Measurements from ENCODE around the gene MAN1A2.
"Not testable (repeated sequence)": the region's sequence is repeated elsewhere in the genome, so short reads cannot be mapped to it uniquely, and the experiment has no call there.

Gene MAN1A2

DNA sequence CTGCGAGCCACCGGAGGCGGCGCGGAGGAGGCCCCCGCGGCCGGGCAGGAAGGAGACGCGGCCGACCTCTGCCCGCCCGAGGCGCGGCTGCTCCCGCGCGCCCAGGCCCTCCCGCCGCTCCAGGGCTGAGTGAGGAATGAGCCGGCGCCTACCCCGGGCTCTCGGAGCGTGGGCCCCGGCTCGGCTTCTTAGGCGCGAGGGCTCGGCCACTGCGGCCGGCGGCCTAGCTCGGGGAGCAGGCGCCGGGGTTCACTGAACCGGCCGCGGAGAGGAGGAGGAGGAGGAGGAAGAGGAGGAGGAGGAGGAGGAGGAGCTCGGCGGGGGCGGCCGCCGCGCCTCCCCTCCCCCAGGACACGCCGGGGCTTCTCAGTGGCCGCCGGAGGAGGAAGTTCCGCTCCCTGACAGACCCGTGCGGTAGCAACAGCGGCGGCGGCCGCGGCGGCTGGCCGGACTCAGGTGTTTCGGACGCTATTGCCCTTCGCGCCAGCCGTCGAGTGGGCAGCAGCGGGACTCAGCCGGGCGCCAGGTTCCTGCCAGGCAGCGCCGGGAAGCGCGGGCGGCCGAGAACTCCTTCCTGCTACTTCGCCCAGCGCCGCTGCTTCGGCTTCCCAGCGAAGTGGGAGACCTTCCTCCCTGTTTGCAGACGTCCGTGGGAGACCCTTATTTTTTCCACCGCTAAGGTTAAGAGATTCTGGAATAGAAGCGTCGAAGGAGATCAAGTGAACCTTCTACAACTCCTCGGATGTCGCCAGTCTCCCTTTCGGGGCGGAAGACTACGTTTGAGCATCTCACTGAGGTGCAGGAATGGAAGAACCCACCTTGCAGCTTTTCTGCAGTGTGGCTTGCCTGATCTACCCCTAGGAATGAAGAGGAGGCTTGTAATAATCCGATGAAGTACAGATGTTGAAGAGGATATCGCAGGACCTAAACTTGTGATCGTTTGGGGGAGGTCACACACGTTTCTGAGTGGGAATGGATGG, at the start of gene MAN1A2:
TSS of gene MAN1A2 (plus strand) at position 404 of the 980 bp plus-strand sequence. CDS start 735 bp downstream, outside the sequence.
- peak; percentile 41 to 84 for DNase-seq

DNA sequence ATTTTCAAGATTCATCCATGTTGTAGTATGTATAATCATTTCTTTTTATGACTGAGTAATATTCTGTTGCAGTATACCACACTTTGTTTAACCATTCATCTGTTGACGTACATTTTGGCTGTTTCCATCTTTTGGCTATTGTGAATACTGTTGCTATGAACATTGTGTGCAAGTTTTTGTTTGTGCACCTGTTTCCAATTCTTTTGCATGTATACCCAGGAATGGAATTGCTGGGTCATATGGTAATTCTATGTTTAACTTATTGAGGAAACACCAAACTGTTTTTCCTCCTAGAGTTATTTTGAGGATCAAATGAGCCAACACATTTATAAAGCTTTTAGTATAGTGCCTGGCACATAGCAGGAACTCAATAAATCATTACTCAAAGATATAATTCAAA, 49.2 kb upstream of the MAN1A2 start:
- DNase-seq = no peak

DNA sequence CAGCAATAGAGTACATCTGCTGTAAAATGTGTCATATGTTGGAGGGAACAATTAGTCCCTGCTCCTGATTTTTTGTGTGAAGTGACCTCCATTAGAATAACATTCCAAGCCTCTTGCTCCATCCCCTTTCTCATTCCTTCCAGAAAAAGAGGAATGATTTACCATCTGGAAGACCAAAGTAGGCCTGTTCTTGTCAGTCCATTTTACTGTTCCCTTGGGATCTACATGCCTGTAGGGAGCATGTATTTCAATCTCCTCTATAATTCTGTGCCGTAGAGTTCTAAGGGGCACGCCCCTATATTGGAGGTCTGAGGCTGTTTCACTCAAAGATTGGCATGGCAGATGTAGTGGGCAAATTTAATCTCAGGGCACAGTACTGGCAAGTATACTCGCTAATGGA, 48.8 kb upstream of the MAN1A2 start:
- DNase-seq = no peak

DNA sequence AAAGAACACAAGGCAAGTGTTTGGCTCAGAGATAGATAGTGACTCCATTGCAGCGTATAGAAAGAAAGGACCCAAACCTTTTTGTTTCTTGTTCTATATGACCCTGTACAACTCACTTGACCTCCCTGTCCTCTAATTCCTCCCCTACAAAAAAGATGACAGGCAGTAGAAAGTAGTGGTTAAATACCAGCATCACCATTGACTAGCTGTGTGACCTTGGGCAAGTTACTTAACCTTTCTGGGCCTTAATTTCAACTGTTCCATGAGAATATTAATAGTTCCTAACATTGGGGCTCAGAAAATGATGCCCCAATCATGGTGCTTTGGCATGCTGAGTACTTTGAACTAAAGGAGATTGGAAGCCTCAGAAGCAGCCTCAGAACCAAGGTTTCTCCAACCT, 46.7 kb upstream of the MAN1A2 start:
- DNase-seq = no peak

DNA sequence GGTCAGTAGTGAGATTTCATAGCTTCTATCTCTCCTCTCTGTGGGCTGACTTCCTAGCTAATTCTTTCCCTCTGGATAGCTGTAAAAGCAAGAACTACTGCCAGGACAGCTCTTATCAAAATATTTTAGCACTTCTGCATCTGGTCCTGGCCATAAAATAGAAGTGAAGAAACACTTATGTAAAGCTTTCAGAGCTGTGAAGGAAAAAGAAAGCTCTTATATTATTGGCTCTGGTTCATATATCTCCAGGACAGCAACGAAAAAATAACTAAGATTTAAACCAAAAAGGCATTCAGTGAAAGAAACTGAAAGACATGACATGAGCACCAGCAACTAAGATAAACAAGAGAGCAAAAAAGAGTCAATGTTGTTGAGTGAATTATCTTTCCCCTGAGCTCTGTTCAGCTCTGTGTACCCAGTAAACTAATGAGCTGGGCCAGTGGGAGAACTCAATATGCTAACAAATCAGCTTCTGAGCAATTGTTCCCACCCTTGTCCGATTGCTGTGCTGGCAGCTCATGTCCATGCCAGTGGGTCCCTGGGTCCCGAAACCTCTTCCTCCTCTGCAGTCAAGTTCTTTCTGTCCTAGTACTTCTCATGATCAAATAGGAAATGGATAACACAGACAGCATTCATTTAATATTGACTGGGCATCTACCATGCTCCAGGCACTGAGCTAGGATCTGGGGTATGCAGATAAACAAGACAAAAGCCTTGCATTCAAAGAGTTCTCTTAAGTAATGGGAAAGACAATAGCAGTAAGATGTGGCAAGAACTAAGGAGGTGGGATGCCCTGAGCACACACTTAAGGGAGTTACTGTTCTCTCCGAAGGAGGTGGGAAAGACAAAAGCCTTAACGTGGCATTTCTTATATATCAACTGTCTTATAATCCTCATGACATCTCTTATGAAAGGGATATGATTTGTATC, 45.3 kb upstream of the MAN1A2 start:
- no peak for DNase-seq

DNA sequence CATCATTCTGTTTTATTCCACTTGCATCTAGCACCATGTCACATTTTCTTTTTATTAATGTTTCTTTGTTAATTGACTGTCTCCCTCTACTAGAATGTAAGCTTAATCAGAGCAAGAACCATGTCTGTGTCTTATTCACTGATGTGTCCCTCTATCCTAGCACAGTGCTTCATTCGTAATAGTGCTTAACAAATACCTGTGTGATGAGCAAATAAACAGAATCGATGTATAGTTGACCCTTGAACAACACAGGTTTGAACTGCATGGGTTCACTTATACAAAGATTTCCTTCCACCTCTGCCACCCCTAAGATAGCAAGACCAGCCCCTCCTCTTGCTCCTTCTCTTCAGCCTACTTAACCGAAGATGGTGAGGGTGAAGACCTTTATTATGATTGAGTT, 42.9 kb upstream of the MAN1A2 start:
- no peak for DNase-seq

DNA sequence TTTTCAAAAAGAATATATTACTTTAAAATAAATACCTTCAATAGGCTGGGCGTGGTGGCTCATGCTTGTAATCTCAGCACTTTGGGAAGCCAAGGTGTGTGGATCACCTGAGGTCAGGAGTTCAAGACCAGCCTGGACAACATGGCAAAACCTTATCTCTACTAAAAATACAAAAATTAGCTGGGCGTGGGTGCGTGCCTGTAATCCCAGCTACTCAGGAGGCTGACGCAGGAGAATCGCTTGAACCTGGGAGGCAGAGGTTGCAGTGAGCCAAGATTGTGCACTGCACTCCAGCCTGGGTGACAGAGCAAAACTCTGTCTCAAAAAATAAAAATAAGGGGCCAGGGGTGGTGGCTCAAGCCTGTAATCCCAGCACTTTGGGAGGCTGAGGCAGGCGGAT, 41.2 kb upstream of the MAN1A2 start:
- not testable (repeated sequence) for DNase-seq

DNA sequence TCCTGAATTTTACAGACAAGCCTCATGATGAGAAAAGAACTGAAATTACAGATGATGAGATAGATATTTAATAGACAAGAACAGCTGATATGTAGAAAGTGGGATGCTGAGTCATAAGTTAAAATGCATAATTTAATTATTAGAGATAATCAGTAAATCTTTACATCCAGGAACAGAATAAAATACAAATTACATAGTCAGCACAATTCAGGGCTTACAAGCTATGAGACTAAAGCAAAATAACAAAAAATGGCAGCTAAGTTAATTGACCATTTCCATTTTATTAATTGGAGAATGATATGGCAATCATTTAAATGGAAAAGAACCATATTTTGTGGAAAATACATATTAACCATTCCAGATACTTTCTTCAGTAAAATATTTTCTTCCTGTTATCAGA, 40.2 kb upstream of the MAN1A2 start:
- DNase-seq = no peak

DNA sequence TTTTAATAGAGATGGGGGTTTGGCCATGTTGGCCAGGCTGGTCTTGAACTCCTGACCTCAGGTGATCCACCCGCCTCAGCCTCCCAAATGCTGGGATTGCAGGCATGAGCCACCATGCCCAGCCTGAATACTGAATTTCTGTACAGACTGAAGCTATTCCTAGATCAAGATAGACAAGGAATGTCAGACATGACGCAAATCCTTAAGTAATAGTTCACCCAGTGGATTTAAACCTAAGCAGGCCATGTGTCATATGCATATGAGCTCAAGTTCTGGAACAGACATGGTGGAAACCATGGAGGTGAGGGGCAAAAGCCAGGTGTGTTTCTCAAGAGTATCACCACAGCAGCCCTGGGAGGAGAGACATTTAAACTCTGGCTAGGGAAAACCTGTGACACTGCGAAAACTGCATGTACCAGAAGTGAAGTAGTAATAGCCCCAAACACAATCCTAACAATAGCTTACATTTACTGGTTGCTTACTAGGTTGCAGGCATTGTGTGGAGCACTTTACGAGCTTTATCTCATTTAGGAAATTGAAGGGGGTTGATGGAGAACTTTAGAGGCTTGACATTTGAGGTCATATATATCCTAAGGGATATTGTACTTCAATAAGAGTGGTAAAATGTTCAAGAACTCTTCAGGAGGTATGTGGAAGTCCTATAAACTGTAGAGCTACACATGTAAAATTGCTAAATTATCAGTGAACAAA, 31.7 kb upstream of the MAN1A2 start:
- DNase-seq = no peak

DNA sequence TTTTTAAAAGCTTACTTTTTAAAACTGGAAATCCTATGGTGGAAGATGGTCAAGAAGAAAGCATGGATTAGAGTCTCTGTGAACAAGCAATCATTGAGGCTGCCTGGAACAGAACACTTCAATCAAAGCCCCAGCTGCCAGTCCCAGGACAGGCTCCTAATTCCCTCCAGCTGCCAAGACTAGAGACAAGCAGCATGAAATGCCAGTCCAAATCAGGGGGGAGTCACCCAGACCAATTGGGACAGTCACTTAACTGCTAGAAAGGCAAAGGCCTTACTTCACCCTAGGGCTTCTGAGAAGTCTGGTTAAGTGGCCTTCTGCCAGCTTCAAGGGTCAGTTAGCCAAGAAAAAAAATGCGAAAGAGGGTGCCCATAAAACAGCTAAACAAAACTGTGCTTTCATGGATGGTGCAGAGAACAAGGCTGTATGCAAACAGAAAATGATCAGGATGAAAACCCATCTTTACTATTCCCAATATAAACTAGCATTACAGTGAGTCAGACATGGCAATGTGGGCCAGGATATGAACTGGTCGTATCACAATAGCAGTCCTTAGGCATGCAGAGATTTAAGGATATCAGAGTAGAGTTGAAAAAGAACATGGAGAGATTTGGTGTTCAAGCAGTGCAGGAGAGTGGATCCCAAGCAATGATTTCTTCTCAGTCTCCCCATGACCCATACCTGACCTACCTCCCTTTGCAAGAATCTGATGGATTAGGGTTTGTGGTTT, 31.0 kb upstream of the MAN1A2 start:
- DNase-seq = no peak

DNA sequence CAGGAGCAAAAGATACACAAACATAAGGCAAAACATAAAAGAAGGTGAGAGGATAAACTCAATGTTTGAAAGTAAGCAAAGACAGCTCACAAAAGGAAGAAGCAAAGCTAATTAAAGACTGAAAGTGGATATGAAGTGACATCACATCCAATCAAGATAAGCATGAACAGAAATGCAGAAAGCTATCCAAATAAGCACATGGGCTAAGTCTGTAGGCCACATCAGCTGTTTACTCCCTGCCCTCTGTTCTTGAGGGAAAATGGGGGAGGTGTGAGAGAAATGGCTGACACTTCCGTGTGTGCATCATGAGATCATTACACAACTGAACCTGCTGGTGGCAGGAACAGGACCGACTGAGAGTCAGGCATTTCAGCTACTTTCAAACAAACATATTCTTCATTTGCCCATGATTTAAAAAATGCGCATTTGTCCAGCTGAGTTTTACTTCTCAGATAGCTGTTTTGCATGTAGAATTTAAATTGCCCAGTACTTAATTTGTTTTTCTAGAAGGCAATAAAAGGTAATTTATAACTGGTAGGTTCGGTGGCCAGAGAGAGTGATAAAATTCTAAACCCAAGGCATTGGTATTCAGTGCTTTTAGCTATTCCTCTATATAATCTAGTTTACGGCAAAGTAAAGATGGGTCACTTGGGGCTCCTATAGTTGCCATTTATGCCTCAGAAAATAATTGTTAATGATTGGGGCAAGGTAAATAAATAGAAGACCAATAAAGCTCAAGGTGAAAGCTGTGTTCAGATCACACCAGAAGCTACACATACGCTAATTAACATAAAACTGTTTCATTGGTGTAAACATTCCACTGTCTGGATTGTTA, 27.2 kb upstream of the MAN1A2 start:
- DNase-seq = no peak

DNA sequence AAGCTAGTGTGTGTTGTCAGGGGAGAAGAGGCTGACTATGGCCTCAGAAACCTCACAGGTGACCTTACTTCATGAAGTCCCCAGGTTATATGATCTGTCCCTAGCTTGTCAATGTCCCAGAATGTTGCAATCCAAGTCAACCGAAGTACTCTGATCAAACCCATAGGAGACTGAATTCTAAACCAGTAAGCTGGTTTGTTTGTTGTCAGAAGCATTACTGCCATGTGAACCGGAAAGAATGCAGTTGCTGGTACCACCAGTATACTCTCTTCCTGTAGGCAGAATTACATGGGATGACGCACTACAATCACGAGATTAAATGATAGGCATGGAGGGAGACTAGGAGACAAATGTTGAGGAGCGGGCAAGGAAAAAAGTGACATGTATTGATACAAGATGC, 26.1 kb upstream of the MAN1A2 start:
- no peak for DNase-seq

DNA sequence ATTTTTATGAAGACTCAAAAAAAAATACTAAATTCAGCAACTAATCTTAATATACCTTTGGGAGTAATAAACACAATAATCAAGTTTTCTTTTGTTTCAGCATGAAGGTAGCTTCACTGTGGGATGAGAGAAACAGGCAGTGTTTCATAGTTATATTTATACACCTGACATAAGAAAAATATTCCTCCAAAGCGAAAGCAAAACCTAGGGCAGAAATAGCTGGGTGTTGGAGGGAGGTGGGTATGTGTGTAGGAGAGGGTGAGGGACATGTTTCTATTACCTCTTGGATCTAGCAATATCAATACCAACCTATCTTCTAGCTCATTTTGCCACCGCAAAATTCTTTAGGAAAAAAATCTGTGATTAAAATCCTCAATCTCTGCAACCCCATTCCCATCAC, 24.9 kb upstream of the MAN1A2 start:
- DNase-seq = no peak

DNA sequence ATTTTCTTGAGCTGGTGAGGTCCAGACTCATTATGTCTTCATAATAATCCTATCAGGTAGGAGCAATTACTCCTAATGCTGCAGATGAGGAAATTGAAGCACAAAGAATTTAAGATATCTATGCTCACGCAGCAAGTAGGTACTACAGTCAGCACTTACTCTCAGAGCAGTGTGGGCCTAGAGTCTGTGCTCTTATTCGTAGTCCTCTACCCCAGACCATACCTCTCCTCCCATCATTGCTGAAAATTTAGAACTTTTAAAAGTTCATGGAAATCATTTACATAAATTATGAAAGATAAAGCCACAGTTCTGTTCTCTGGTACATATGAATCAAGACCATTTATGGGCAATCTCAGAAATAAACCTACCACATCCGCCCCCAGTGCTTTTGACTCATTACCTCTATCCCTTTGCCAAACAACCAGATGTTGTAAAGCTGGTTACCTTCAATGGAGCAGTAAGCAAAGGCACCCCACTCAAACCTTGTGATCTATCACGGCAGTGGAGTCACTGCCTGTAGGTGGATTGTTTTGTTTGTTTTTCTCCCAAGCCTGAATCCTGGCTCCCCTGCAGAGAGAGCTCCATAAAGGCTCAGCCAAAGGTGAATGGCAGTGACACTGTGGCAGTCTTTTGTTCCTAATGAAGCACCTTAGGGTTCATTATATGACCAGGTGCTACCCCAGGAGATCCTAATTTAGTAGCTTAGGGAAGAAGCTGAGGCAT, 20.9 kb upstream of the MAN1A2 start:
- no peak for DNase-seq

DNA sequence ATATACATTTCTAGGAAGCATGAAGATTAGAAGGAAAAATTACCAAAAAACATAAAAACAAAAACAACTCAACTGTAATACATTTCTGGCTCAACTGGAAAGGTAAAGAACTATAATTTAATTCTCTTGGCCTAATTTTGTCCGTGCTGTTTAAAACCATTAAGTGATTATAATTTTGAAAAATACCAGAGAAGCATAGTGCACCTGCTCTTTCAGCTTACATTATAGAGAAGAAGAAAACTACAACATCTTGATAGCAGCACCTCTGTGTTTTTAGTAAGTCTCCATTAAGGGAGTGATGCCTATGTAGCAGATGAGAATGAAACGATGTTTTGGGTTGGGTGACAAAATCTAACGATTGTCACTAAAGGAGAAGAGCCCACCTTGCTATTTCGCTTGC, 19.3 kb upstream of the MAN1A2 start:
- no peak for DNase-seq

DNA sequence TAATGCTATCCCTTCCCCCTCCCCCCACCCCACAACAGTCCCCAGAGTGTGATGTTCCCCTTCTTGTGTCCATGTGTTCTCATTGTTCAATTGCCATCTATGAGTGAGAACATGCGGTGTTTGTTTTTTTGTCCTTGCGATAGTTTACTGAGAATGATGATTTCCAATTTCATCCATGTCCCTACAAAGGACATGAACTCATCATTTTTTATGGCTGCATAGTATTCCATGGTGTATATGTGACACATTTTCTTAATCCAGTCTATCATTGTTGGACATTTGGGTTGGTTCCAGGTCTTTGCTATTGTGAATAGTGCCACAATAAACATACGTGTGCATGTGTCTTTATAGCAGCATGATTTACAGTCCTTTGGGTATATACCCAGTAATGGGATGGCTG, 14.6 kb upstream of the MAN1A2 start:
- not testable (repeated sequence) for DNase-seq

DNA sequence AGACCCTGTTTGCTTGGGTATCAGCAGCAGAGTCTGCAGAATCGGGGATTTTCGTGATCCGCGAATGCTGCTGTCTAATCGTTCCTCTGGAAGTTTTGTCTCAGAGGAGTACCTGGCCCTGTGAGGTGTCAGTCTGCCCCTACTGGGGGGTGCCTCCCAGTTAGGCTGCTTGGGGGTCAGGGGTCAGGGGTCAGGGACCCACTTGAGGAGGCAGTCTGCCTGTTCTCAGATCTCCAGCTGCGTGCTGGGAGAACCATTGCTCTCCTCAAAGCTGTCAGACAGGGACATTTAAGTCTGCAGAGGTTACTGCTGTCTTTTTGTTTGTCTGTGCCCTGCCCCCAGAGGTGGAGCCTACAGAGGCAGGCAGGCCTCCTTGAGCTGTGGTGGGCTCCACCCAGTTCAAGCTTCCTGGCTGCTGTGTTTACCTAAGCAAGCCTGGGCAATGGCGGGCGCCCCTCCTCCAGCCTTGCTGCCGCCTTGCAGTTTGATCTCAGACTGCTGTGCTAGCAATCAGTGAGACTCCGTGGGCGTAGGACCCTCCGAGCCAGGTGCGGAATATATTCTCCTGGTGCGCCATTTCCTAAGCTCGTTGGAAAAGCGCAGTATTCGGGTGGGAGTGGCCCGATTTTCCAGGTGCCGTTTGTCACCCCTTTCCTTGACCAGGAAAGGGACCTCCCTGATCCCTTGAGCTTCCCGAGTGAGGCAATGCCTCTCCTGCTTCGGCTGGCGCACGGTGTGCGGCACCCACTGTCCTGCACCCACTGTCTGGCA, 9.2 kb upstream of the MAN1A2 start:
- DNase-seq = not testable (repeated sequence)

DNA sequence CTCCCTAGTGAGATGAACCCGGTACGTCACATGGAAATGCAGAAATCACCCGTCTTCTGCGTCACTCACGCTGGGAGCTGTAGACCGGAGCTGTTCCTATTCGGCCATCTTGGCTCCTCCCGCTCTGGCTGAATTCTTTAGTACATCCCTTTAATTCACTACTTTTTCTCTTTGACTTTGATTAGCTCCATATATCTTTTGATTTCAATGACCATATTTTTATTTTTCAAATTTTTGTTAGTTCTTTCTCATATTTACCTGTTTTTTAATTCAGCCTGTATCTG, 8.7 kb upstream of the MAN1A2 start:
- DNase-seq = not testable (repeated sequence)

DNA sequence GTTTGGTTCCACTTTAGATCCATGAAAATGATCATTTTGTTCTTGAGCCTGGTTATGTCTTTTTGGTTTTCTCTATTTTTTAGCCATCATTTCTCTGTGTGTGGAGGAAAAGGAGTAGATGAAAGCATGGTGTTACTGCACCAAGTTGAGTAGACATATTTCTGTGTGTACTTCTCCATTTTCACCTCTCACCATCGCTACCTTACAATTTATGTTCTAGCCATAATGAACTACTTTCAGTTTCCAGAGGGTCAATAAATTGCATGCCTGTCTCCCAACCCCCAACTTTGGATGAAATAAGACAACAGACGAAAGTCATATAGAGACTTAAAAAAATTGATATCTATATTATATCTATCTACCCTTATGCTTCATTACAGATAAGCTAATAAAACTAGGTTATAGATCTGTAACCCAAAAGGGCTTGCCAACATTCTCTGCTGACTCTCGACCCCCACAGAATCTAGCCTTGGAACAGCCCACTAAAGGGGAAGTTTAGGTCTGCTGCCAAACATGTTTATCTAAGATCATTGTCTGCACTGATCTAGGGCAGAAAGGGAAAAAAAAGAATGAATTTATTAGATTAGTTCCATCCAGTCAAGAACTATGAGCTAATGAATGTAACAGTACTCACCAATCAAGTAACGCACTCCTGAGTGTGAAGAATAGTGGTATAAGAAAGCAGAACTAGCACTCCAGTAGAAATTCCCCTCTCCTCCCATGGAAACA, 7.5 kb upstream of the MAN1A2 start:
- peak in 1 of 2 donors; percentile 86 for DNase-seq
